Mesenchymal stem cell (in vitro differentiated cells and primary cell): ENCODE data around the gene IFIT3.
A peak's percentile ranks its signal among the peaks of the same experiment; 100 is the strongest.

Source experiments
- DNase-seq: peaks from one replicate; pipeline ENCODE4 v3.0.0-alpha.2; 2013
- H2AFZ ChIP-seq: one replicate; pipeline ENCODE4 v1.6.1; 2013; ENCODE audit warnings: low read depth, mild to moderate bottlenecking, control low read depth, inconsistent platforms, low read length, moderate library complexity
- H2AK5ac ChIP-seq: 2 replicates; pipeline ENCODE4 v1.6.1; 2013; ENCODE audit warnings: low read length, moderate library complexity, mild to moderate bottlenecking, inconsistent platforms; ENCODE audit not compliant: severe bottlenecking
- H2BK120ac ChIP-seq: one replicate; pipeline ENCODE4 v1.6.1; 2013; ENCODE audit warnings: low read depth, mild to moderate bottlenecking, inconsistent platforms, low read length, moderate library complexity
- H2BK12ac ChIP-seq, 2 experiments: one replicate each; pipeline ENCODE4 v1.6.1; 2013; ENCODE audit warnings: inconsistent platforms in 2 of 2, low read length in 2 of 2, mild to moderate bottlenecking in 2 of 2, moderate library complexity in 2 of 2, control low read depth in 1 of 2
- H2BK15ac ChIP-seq: one replicate; pipeline ENCODE4 v1.6.1; 2013; ENCODE audit warnings: mild to moderate bottlenecking, low read depth, inconsistent platforms; ENCODE audit not compliant: poor library complexity, severe bottlenecking
- H2BK5ac ChIP-seq: 2 replicates; pipeline ENCODE4 v1.6.1; 2013; ENCODE audit warnings: low read depth, mild to moderate bottlenecking, low read length, control low read depth, inconsistent platforms; ENCODE audit not compliant: poor library complexity, severe bottlenecking
- H3K14ac ChIP-seq, 2 experiments: one replicate each; pipeline ENCODE4 v1.6.1; 2013; ENCODE audit warnings: inconsistent platforms in 2 of 2, low read length in 2 of 2, control low read depth in 1 of 2, mild to moderate bottlenecking in 1 of 2, moderate library complexity in 1 of 2
- H3K18ac ChIP-seq, 2 experiments: one replicate each; pipeline ENCODE4 v1.6.1; 2013; ENCODE audit warnings: inconsistent platforms in 2 of 2, low read length in 2 of 2, control low read depth in 1 of 2, low read depth in 1 of 2, mild to moderate bottlenecking in 1 of 2
- H3K23ac ChIP-seq, 2 experiments: one replicate each; pipeline ENCODE4 v1.6.1; 2013; ENCODE audit warnings: inconsistent platforms in 2 of 2, low read length in 2 of 2, mild to moderate bottlenecking in 2 of 2, moderate library complexity in 2 of 2, control low read depth in 1 of 2
- H3K27ac ChIP-seq: 2 replicates; pipeline ENCODE4 v1.5.1; 2013; ENCODE audit warnings: mild to moderate bottlenecking, moderate library complexity, low read length, control low read depth, inconsistent platforms; ENCODE audit not compliant: poor library complexity, severe bottlenecking
- H3K27me3 ChIP-seq, 2 experiments: 2 replicates each; pipeline versions ENCODE4 v1.6.1 to v1.7.0; 2013; ENCODE audit warnings: low read length in 2 of 2, mild to moderate bottlenecking in 2 of 2, moderate library complexity in 2 of 2, control low read depth in 1 of 2, inconsistent platforms in 1 of 2; ENCODE audit not compliant: control insufficient read depth in 1 of 2, insufficient read depth in 1 of 2
- H3K36me3 ChIP-seq, 2 experiments: 2 replicates each; pipeline versions ENCODE4 v1.6.1 to v1.7.0; 2013; ENCODE audit warnings: low read length in 2 of 2, control low read depth in 1 of 2, inconsistent platforms in 1 of 2, low read depth in 1 of 2, mild to moderate bottlenecking in 1 of 2; ENCODE audit not compliant: insufficient read depth in 2 of 2, control insufficient read depth in 1 of 2
- H3K4ac ChIP-seq, 2 experiments: one replicate each; pipeline ENCODE4 v1.6.1; 2013; ENCODE audit warnings: inconsistent platforms in 2 of 2, low read length in 2 of 2, mild to moderate bottlenecking in 2 of 2, moderate library complexity in 2 of 2, control low read depth in 1 of 2, low read depth in 1 of 2
- H3K4me1 ChIP-seq: 2 replicates; pipeline ENCODE4 v1.6.1; 2013; ENCODE audit warnings: low read depth, low read length, control low read depth; ENCODE audit not compliant: control insufficient read depth, insufficient read depth
- H3K4me2 ChIP-seq: 2 replicates; pipeline ENCODE4 v1.6.1; 2013; ENCODE audit warnings: low read length, mild to moderate bottlenecking, inconsistent platforms; ENCODE audit not compliant: poor library complexity, severe bottlenecking
- H3K4me3 ChIP-seq, 2 experiments: 2 replicates each; pipeline versions ENCODE4 v1.5.1 to v1.7.0; 2013; ENCODE audit warnings: low read length in 2 of 2, mild to moderate bottlenecking in 2 of 2, control low read depth in 1 of 2, low read depth in 1 of 2; ENCODE audit not compliant: insufficient read depth in 1 of 2
- H3K79me1 ChIP-seq: replicated peaks from 2 replicates; pipeline ENCODE4 v1.6.1; 2013; ENCODE audit warnings: mild to moderate bottlenecking, control low read depth, low read length, inconsistent platforms; ENCODE audit not compliant: poor library complexity, severe bottlenecking
- H3K9ac ChIP-seq: 2 replicates; pipeline ENCODE4 v1.7.0; 2013; ENCODE audit warnings: mild to moderate bottlenecking, low read length, moderate library complexity
- H3K9me3 ChIP-seq: 2 replicates; pipeline ENCODE4 v1.7.0; 2013; ENCODE audit warnings: mild to moderate bottlenecking, low read length; ENCODE audit not compliant: control insufficient read depth
- H4K8ac ChIP-seq: one replicate; pipeline ENCODE4 v1.6.1; 2013; ENCODE audit warnings: inconsistent platforms, mild to moderate bottlenecking, low read length, moderate library complexity
- H4K91ac ChIP-seq: one replicate; pipeline ENCODE4 v1.6.1; 2013; ENCODE audit warnings: mild to moderate bottlenecking, low read length, inconsistent platforms
- WGBS: methylation state at CpG from one replicate; pipeline ENCODE4 v1.1.7; 2013; ENCODE audit warnings: mixed read lengths; 5-methylcytosine and 5-hydroxymethylcytosine counted together

IFIT3 gene

DNA sequence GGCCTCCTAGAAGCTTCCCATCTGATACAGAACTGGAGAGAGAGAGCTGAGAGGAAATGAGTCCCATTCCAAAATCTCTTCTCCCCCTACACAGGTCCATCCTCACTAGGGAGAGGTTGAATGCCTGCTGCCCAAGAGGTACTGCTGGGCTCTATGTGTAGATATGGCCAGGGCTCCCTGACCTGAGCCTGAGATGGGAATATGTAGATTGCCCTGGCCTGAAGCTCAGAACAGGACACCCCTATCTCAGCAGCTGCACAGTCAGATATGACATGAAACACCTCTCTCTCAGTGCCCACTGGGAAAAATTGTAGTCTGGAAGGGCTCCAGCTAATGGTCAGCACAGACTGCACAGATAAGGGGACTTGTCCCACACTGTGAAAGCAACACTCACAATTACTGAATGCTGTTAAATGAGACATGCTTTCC lies 46.9 kb downstream of the IFIT3 start:
- Histone ChIP-seq H3K36me3 (no peaks in the 10 kb centered on the region), H3K4me1 (peaks cover 2% of the 10 kb centered on the region), H3K79me1 (no peaks in the 10 kb centered on the region), H2BK5ac (no peak overlapping the region), H3K4me3 (no peak overlapping the region), H3K4me2 (no peak overlapping the region), H4K91ac (no peak overlapping the region), H3K27ac (no peak overlapping the region), H2AK5ac (no peak overlapping the region), H2AFZ (no peak overlapping the region), H3K14ac (peak overlapping the region in 1 of 2 experiments; percentile 71), H3K4ac (peak overlapping the region; percentile 1 to 37), H3K23ac (no peak overlapping the region), H2BK120ac (no peak overlapping the region), H2BK15ac (no peak overlapping the region), H3K18ac (peak overlapping the region in 1 of 2 experiments; percentile 6), H3K9ac (peak overlapping the region; percentile 77), H2BK12ac (peak overlapping the region in 1 of 2 experiments; percentile 86), H4K8ac (no peak overlapping the region), H3K9me3 (no peaks in the 10 kb centered on the region), H3K27me3 (no peaks in the 10 kb centered on the region)
- peak; percentile 24 for DNase-seq

DNA sequence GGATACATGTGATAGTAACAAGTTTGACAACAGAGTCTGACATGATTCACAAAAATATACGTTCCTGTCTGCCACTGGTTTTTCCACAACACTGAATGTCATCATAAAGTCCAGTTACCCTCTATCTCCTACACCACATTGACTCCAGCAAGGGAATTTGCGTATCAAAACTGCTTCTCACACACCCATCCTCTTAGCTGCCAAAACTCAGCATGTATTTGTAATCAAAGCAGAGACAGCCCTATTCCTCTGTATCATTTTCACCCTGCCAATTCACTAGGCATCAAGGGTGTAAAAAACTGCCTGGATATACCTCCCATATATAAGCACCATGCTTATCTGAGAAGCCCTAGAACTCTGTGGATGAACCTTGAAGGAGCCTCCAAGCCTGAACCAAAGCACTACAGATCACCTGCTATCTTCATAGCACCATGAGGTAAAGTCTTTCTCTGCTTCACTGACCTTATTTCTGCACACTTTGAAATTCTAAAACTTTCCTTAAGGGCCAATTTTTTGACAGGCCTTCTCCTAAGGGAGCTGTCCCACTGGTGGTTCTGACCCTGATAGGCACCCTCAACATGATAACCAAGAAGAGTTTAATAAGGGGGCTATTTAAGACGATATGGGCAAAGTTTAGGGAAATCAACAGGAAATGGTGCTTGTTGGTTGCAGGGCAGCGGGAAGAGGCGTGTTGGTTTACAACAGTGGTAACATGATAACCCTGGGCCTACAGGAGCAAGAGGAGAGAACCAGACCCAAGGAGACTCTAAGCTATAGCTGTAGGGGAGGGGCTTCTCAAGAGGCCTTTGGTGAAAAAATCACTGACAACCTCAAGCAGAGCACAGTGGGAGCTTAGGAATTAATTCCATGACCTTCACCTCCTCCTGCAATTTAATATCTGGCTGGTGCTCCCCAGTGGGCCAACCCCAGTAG lies 50.2 kb downstream of the IFIT3 start, which contains the start of gene IFIT1B:
Gene IFIT1B (plus strand): TSS at position 352 of the 933 bp plus-strand sequence. CDS start 80 bp downstream, at position 432.
- H2AFZ ChIP-seq, result no peak within 1 kb of the TSS
- H2BK15ac ChIP-seq, result no peak within 1 kb of the TSS
- no peak for DNase-seq
- H3K79me1 ChIP-seq, result no peaks in the 10 kb centered on the region
- no peak within 1 kb of the TSS for H2AK5ac ChIP-seq
- H3K23ac ChIP-seq, result no peak within 1 kb of the TSS
- H3K18ac ChIP-seq, result no peak within 1 kb of the TSS
- no peak within 1 kb of the TSS for H3K4me3 ChIP-seq
- no peak within 1 kb of the TSS for H3K4ac ChIP-seq
- no peaks in the 10 kb centered on the region for H3K9me3 ChIP-seq
- WGBS, result 78% methylated on average over 5 of the region's 5 CpGs
- H2BK12ac ChIP-seq, result no peak within 1 kb of the TSS
- H3K36me3 ChIP-seq, result no peaks in the 10 kb centered on the region
- no peak within 1 kb of the TSS for H3K14ac ChIP-seq
- no peaks in the 10 kb centered on the region for H3K27me3 ChIP-seq
- no peak within 1 kb of the TSS for H2BK120ac ChIP-seq
- no peak within 1 kb of the TSS for H4K8ac ChIP-seq
- no peak within 1 kb of the TSS for H3K27ac ChIP-seq
- H2BK5ac ChIP-seq, result no peak within 1 kb of the TSS
- no peak within 1 kb of the TSS for H4K91ac ChIP-seq
- H3K9ac ChIP-seq, result no peak within 1 kb of the TSS
- H3K4me1 ChIP-seq, result peaks cover 2% of the 10 kb centered on the region
- no peak within 1 kb of the TSS for H3K4me2 ChIP-seq

DNA sequence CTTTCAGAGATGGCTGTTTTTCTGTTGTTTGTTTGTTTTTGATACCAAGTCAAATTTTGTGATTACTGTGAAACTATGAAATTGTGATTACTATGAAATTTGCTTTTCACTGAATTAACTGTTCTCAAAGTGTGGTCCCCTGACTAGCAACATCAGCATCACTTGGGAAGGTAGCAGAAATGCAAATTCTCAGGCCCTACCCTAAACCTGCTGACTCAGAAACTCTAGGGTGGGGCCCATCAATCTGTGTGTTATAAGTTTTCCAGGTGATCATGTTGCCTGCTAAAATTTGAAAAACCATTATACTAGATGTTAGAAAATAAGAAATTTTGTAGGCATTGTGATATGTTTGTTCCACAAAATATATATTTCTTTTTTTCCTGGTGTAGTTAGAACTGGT lies 51.3 kb downstream of the IFIT3 start:
- Histone ChIP-seq H4K8ac (no peak overlapping the region), H2BK5ac (no peak overlapping the region), H3K79me1 (no peaks in the 10 kb centered on the region), H2AFZ (no peak overlapping the region), H2BK12ac (no peak overlapping the region), H3K27ac (no peak overlapping the region), H3K4ac (no peak overlapping the region), H3K14ac (no peak overlapping the region), H3K9ac (no peak overlapping the region), H3K18ac (no peak overlapping the region), H3K36me3 (no peaks in the 10 kb centered on the region), H2AK5ac (no peak overlapping the region), H2BK120ac (no peak overlapping the region), H2BK15ac (no peak overlapping the region), H3K4me3 (no peak overlapping the region), H3K23ac (no peak overlapping the region), H3K9me3 (no peaks in the 10 kb centered on the region), H3K4me1 (peaks cover 2% of the 10 kb centered on the region), H4K91ac (no peak overlapping the region), H3K27me3 (no peaks in the 10 kb centered on the region), H3K4me2 (no peak overlapping the region)
- no peak for DNase-seq

DNA sequence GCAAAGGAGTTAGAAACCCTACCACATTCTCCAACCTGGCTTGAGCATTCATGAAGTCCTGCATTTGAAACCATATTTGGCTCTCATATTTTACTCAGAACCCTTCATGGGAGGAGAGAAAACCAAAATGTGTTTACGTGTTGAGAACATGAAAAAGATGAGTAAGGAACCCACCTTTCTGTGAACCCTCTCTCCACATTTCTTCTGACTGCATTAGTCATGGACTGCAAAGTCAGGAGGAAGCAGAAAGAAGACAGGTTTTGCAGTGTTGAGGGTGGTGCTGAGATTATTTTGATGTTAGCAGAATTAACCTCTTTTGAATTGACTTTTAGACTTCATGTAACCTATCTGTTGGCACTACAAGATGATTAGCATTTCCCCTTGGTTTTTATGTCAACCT lies 55.0 kb downstream of the IFIT3 start:
- H4K8ac ChIP-seq, result no peak overlapping the region
- no peaks in the 10 kb centered on the region for H3K79me1 ChIP-seq
- no peak overlapping the region for H2BK5ac ChIP-seq
- H3K36me3 ChIP-seq, result no peaks in the 10 kb centered on the region
- DNase-seq, result no peak
- H3K27ac ChIP-seq, result no peak overlapping the region
- no peak overlapping the region for H3K4me2 ChIP-seq
- no peaks in the 10 kb centered on the region for H3K4me1 ChIP-seq
- no peak overlapping the region for H3K9ac ChIP-seq
- H3K4ac ChIP-seq, result no peak overlapping the region
- H3K27me3 ChIP-seq, result no peaks in the 10 kb centered on the region
- H2BK12ac ChIP-seq, result no peak overlapping the region
- no peak overlapping the region for H2BK120ac ChIP-seq
- H3K18ac ChIP-seq, result no peak overlapping the region
- no peak overlapping the region for H4K91ac ChIP-seq
- no peaks in the 10 kb centered on the region for H3K9me3 ChIP-seq
- no peak overlapping the region for H2AFZ ChIP-seq
- WGBS, result 67% methylated on average over 1 of the region's 1 CpG
- H3K23ac ChIP-seq, result no peak overlapping the region
- H3K14ac ChIP-seq, result no peak overlapping the region
- no peak overlapping the region for H2AK5ac ChIP-seq
- no peak overlapping the region for H3K4me3 ChIP-seq
- no peak overlapping the region for H2BK15ac ChIP-seq
